Nucleus accumbens (tissue), 56 donors: ENCODE data around the gene SMAD6.

Source experiments
- DNase-seq, 56 donors: peaks; one replicate each; lab custom pipeline; 2025; lab: John Stamatoyannopoulos, UW

SMAD6 gene

GRCh38 chr15:66784174-66784573, 82.1 kb downstream of the SMAD6 start:
- DNase-seq: no peak

- no peak for DNase-seq
Measured at GRCh38 chr15:66785637-66786036, 83.6 kb downstream of the SMAD6 start.

- DNase-seq: no peak
Measured at GRCh38 chr15:66786222-66786621, 84.2 kb downstream of the SMAD6 start.

- no peak for DNase-seq
Measured at GRCh38 chr15:66786708-66787488, 84.9 kb downstream of the SMAD6 start.

GRCh38 chr15:66787489-66787871, 85.4 kb downstream of the SMAD6 start:
- DNase-seq: no peak

GRCh38 chr15:66788024-66788423, 86.0 kb downstream of the SMAD6 start:
- DNase-seq: no peak

GRCh38 chr15:66789029-66790025, 87.3 kb downstream of the SMAD6 start:
- DNase-seq: no peak

GRCh38 chr15:66795851-66796250, 93.8 kb downstream of the SMAD6 start:
- DNase-seq: no peak

- no peak for DNase-seq
Measured at GRCh38 chr15:66796343-66796742, 94.3 kb downstream of the SMAD6 start.

GRCh38 chr15:66797921-66798320, 95.9 kb downstream of the SMAD6 start:
- DNase-seq: no peak

- DNase-seq: no peak
Measured at GRCh38 chr15:66798426-66799061, 96.5 kb downstream of the SMAD6 start.

- DNase-seq: no peak
Measured at GRCh38 chr15:66799242-66799641, 97.2 kb downstream of the SMAD6 start.

GRCh38 chr15:66800584-66801235, 98.7 kb downstream of the SMAD6 start:
- peak in 1 of 56 donors; percentile 7 for DNase-seq

- no peak for DNase-seq
Measured at GRCh38 chr15:66801266-66801665, 99.2 kb downstream of the SMAD6 start.

GRCh38 chr15:66802025-66803001, 100.3 kb downstream of the SMAD6 start:
- DNase-seq: no peak

- DNase-seq: peak in 4 of 56 donors; percentile 3 to 30 (median 10)
Measured at GRCh38 chr15:66803182-66803729, 101.2 kb downstream of the SMAD6 start.

- DNase-seq: no peak
Measured at GRCh38 chr15:66803749-66804148, 101.7 kb downstream of the SMAD6 start.

- DNase-seq: no peak
Measured at GRCh38 chr15:66805202-66805885, 103.3 kb downstream of the SMAD6 start.
